Adrenal gland (tissue), 5 donors: ENCODE data around the gene TNS1.

ENCODE experiments used
- CTCF ChIP-seq, 6 experiments: fragments of 450-650 bp in 4 of 6; fragments of 200-600 bp in 2 of 6; sonication (generic) in 1 of 6; IDR thresholded peaks; 1 replicate in 5 of 6; 2 replicates in 1 of 6; pipeline versions ENCODE4 v1.5.1 to v1.8.0; 2016 to 2021; ENCODE audit warnings: antibody characterized with exemption in 6 of 6, mild to moderate bottlenecking in 2 of 6, moderate library complexity in 1 of 6
- POLR2A ChIP-seq, 2 donors: fragments of 450-650 bp; IDR thresholded peaks; one replicate each; pipeline ENCODE4 v1.6.1; 2017; ENCODE audit warnings: antibody characterized with exemption in 2 of 2, mild to moderate bottlenecking in 2 of 2, moderate library complexity in 1 of 2
- donor health status: DM: no; HTN: no; CAD: no.

DNA sequence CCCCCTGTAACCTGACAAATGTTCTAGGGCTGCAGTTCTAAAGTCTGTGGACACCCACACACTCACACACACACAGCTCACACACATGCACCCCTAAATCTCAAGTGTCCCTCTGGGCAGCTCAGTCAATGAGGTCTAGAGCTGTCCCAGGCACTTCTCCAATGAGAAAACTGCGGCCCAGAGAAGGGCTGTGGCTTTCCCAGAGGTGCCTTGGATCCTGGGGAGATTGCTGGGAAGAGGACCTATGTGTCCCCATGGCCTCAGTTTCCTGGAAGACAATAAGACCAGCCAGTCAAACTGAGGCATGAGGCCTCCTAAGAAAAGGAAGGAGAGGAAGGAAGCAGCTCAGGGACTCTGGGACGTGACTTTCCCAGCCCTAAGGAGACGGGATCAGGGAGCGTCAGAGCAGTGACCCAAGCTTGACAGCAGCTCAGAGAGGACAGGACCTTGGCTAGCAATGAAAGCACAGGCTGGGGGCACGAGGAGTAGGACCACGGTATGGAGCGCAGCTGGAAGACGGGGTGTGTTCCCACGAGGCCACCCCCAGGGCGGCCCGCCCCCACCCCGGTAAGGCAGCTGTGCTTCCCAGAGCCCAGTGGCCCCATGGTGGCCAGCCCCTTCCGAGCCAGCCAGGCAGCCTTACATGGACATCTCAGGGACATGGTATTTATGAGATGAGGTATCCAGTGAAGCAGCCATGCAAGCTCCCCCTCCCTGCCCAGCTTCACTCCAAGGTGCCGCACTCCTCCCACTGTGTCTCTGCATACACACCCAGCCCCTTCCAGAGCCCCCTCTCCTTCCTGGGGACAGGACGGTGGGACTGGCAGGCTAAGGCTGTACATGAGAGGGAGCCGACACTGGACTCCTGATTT lies 46.0 kb downstream of the TNS1 start:
- TF ChIP-seq CTCF (IDR thresholded peaks at IDR 0.05): no peak
- no peak for TF ChIP-seq POLR2A (IDR thresholded peaks at IDR 0.05)
